Activated CD4-positive, alpha-beta T cell treated with anti-CD3 and anti-CD28 coated beads for 36 hours (primary cell): Measurements from ENCODE around the gene TMEM179. TPM values are rescaled to one million over a fixed set of nuclear protein-coding genes. Genes with fewer than 3 reads are reported as not detected.
A peak's percentile ranks its signal among the peaks of the same experiment; 100 is the strongest.

ENCODE experiments used
- ATAC-seq: fragments of 200-7000 bp; cut with Tn5 transposase; one replicate; pipeline ENCODE4 v1.10.0; 2021; ENCODE audit warnings: mild to moderate bottlenecking, moderate library complexity
- CTCF ChIA-PET: fragments of 350-600 bp; sonication (Branson Sonifier 250); formaldehyde crosslinking; loops from one replicate; lab custom pipeline; 2021; ENCODE audit warnings: antibody characterized with exemption; lab: Charles Lee
- POLR2A ChIA-PET: fragments of 350-600 bp; sonication (Branson Sonifier 250); formaldehyde crosslinking; loops from one replicate; lab custom pipeline; 2021; ENCODE audit warnings: antibody characterized with exemption, inconsistent platforms; lab: Charles Lee
- DNase-seq: peaks from one replicate; pipeline ENCODE4 v3.0.0-alpha.2; 2020
- H3K27ac Mint-ChIP-seq: one replicate; pipeline ENCODE4 v1.8.0; 2021; ENCODE audit warnings: mixed read lengths
- H3K27me3 Mint-ChIP-seq: one replicate; pipeline ENCODE4 v1.8.0; 2021; ENCODE audit warnings: mixed read lengths
- H3K36me3 Mint-ChIP-seq: one replicate; pipeline ENCODE4 v1.8.0; 2021; ENCODE audit warnings: low read depth, mixed read lengths
- H3K4me1 Mint-ChIP-seq: one replicate; pipeline ENCODE4 v1.8.0; 2021; ENCODE audit warnings: mixed read lengths
- H3K4me3 Mint-ChIP-seq: one replicate; pipeline ENCODE4 v1.8.0; 2021; ENCODE audit warnings: mild to moderate bottlenecking, moderate library complexity, mixed read lengths
- H3K9me3 Mint-ChIP-seq: one replicate; pipeline ENCODE4 v1.8.0; 2021; ENCODE audit warnings: low read depth, mixed read lengths
- intact Hi-C, 2 experiments: fragments of 100-400 bp; cut with DNase I in 1 of 2; cut with micrococcal nuclease in 1 of 2; formaldehyde crosslinking; loops; one replicate each; pipeline versions ENCODE4 v1.14.2 to v1.15.1; 2022 to 2024; cut with DNase I, micrococcal nuclease
- total RNA-seq, 2 experiments: library from RNA; stranded (reverse); gene quantifications; one replicate each; pipeline ENCODE4 v1.2.3, GENCODE V29; 2021

TMEM179 gene
- total RNA-seq, 2 experiments from 2014 or later = 0.32 TPM; not detected in 1

DNA sequence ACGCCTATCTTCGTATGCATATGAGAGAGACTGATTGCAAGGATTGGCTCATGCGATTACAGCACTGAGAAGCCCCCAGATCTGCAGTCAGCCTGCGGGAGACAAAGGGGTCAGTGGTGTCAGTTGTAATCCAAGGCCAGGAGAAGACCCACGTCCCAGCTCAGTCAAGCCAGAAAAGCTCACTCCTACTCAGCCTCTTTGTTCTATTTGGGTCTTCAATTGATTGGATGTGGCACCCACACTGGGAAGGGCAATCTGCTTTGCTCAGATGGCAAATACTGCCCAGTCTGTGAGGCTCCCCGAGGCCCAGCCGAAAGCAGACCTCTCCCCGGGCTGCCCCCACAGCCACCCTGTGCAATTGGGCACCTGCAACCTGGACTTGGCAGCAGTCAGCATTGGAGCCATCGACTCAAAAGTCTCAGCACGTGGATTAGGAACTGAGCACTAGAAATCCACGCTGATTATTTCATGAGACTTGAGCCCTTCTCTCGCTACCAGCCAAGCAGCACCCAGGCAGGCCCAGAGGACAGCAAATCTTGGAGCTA lies 39.6 kb upstream of the TMEM179 start:
- Mint-ChIP-seq H3K9me3 (peaks cover 6% of the 10 kb centered on the region), H3K4me1 (peaks cover 5% of the 10 kb centered on the region), H3K27ac (no peak overlapping the region), H3K36me3 (no peaks in the 10 kb centered on the region), H3K4me3 (no peak overlapping the region), H3K27me3 (no peaks in the 10 kb centered on the region)
- DNase-seq (no peak), ATAC-seq (no peak)
- ChIA-PET POLR2A (no interaction called here), CTCF (interaction anchor here (0.6 kb wide), 1 partner anchor 21 kb away, joined by 3 read pairs; no protein-coding TSS in a partner anchor)
- intact Hi-C loops = loop anchor here in 1 of 2 experiments (5.0 kb wide), 1 partner anchor 507 kb away; the partner anchor contains the start of gene KIF26A

DNA sequence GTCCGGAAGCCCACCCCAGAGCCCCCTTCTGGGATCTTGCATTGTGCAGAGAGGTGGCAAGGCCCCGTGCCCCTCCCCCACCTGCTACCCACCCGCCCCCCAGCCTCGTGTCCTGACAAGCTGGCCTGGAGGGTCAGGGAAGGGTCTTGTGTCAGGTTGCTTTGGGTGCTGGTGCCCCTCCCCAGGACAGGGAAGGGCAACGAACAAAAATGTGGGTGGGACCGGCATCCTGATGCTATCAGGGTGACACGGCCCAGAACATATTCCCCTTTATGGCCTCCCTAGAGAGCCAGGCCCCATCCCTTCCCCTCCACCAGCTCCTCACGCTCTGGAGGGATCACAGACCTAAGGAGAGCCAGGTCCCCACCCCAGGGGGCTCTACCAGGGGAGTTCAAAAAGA lies 38.7 kb upstream of the TMEM179 start:
- intact Hi-C loops = loop anchor here in 1 of 2 experiments (5.0 kb wide), 1 partner anchor 506 kb away; the partner anchor contains the start of gene KIF26A
- ATAC-seq (no peak), DNase-seq (no peak)
- ChIA-PET CTCF (interaction anchor here (0.7 kb wide), 1 partner anchor 145 kb away, joined by 3 read pairs; no protein-coding TSS in a partner anchor), POLR2A (no interaction called here)
- Mint-ChIP-seq H3K27ac (no peak overlapping the region), H3K27me3 (peaks cover 5% of the 10 kb centered on the region), H3K36me3 (no peaks in the 10 kb centered on the region), H3K9me3 (peaks cover 6% of the 10 kb centered on the region), H3K4me1 (peaks cover 5% of the 10 kb centered on the region), H3K4me3 (no peak overlapping the region)

DNA sequence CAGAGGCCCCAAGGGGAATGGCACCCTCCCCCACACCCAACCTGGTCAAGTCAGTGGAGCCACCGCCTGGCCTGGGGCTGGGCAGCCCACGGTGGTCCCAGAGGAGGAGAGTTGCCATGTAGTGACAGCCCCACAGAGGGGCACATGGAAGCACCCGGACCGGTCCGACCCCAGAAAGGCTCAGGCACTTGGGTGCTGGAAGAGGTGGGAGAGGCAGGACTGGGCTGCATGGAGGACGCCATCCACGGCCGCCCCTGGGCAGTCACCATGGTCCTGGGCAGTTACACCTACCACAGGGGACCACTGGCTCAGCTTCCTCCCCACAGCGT lies 37.9 kb upstream of the TMEM179 start:
- Mint-ChIP-seq H3K4me3 (no peak overlapping the region), H3K27ac (no peak overlapping the region), H3K27me3 (peaks cover 8% of the 10 kb centered on the region), H3K36me3 (no peaks in the 10 kb centered on the region), H3K9me3 (peaks cover 6% of the 10 kb centered on the region), H3K4me1 (peaks cover 5% of the 10 kb centered on the region)
- DNase-seq = no peak
- POLR2A ChIA-PET = no interaction called here
- CTCF ChIA-PET = interaction anchor here (0.7 to 0.8 kb wide), 3 partner anchors 49 to 144 kb away, joined by 3 to 4 read pairs (median 3); no protein-coding TSS in a partner anchor
- ATAC-seq = no peak
- intact Hi-C loops = loop anchor here in 1 of 2 experiments (5.0 kb wide), 1 partner anchor 505 kb away; the partner anchor contains the start of gene KIF26A

DNA sequence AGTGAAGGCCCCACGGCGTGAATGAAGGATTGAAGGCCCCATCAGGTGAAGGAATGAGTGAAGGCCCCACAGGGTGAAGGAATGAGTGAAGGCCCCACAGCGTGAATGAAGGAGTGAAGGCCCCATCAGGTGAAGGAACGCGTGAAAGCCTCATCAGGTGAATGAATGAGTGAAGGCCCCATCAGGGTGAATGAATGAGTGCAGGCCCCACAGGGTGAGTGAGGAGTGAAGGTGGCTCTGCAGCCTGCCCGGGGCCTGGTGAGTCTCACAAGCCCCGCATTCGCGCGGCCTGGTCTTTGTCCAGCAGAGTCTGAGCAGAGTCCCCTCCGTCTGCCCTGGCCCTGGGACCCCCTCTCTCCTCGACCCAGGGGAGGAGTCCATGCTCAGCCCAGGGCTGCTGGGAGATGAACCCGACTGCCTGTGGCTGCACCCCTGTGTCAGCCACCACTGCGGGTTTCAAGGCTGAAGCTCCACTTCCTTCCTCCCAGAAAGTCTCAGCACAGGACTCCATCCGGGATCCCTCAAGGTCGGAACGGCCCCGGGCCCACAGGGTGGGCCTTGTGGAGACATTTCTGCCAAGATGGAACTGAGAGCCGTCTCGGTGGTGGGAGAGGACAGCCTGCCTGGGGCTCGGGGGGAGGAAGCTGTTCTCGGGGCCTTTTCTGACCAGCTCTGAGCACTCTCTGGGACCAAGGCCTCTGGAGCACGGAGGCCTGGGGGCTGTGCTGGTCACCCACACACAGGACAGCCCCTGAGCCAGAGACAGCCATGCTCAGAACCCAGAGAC lies 37.4 kb upstream of the TMEM179 start:
- no peaks in the 10 kb centered on the region for H3K36me3 Mint-ChIP-seq
- peaks cover 8% of the 10 kb centered on the region for H3K27me3 Mint-ChIP-seq
- ATAC-seq = no peak
- intact Hi-C loops = loop anchor here in 1 of 2 experiments (5.0 kb wide), 1 partner anchor 505 kb away; the partner anchor contains the start of gene KIF26A
- peaks cover 5% of the 10 kb centered on the region for H3K4me1 Mint-ChIP-seq
- H3K27ac Mint-ChIP-seq = no peak overlapping the region
- ChIA-PET CTCF (interaction anchor here (0.7 to 0.8 kb wide), 2 partner anchors 49 to 68 kb away, joined by 3 to 4 read pairs; no protein-coding TSS in a partner anchor), POLR2A (no interaction called here)
- H3K4me3 Mint-ChIP-seq = no peak overlapping the region
- peaks cover 6% of the 10 kb centered on the region for H3K9me3 Mint-ChIP-seq
- no peak for DNase-seq

DNA sequence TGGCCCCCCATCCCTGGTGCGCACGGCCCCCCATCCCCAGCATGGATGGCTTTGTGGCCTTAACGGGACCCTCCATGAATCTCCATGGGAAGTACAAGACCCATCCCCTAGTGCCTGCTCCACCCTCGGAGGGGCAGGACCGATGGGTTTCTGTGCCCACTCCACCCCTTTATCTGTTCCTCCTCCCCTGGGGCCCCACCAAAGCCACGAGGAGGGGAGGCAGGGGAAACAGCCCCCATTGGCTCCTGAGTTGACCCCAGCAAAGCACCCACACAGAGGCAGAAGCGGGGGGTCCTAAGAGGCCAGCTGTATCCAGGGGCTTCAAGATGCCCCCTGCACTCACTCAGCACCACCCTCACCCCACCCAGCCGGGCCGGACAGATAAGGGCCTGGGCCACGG lies 36.1 kb upstream of the TMEM179 start:
- Mint-ChIP-seq H3K27me3 (peaks cover 8% of the 10 kb centered on the region), H3K36me3 (no peaks in the 10 kb centered on the region), H3K4me3 (no peak overlapping the region), H3K9me3 (peaks cover 6% of the 10 kb centered on the region), H3K4me1 (peaks cover 5% of the 10 kb centered on the region), H3K27ac (no peak overlapping the region)
- CTCF ChIA-PET = no interaction called here
- POLR2A ChIA-PET = no interaction called here
- DNase-seq (no peak), ATAC-seq (no peak)
- intact Hi-C loops = loop anchor here (1.0 to 5.0 kb wide), 3 partner anchors 503 to 562 kb away; partner anchors contain the start of gene KIF26A (in 1 of the 2)

DNA sequence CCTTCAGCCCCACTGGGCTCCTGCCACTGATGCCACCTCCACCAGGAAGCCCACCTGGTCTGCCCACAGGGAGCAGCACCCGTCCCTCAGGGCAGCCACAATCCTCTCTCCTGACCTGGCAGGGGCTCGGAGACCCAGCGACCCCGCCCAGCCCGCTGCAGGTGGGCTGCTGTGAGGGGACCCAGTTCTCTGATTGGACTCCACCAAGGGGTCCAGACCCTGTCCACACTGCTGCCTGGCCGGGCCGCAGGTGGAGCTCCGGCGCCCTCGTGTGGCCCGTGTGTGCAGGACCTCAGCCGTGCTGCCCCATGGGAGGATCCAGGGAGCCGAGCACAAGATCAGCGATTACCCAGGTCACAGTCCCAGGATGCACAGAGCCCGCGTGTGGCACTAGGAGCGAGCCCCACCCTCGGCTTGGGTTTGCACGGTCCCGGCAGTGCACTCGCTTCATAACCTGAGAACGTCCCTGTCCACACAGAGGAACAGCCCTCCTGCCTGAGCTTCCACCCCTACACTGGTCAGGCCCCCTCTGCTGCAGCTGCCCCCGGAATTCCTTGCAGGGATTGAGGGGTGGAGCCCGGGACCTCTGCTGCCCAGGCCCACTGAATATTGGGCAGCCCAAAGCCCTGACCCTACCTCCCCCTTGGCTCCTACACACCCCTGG lies 35.4 kb upstream of the TMEM179 start:
- POLR2A ChIA-PET = no interaction called here
- CTCF ChIA-PET = interaction anchor here (0.6 kb wide), 1 partner anchor 22 kb away, joined by 4 read pairs; no protein-coding TSS in a partner anchor
- ATAC-seq = peak; percentile 93

DNA sequence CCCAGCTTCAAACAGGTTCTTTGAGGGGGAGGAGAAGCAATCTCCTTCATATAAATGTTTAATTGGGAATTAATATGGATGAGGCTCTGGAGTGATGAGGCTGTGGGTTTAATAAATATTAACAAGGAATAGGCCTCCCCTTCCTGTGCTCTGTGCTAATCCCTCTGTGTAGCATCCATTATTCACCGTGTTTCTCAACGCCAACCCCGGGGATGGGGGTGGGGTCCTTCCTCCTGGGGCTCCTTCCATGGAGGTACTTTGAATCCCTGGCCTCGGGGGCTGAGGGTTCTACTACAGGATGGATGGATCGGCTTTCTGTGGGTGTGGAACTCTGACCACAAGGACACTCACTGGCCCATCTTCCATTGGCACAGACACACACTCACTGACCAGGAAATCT lies 34.9 kb upstream of the TMEM179 start:
- DNase-seq = no peak
- no peak overlapping the region for H3K4me3 Mint-ChIP-seq
- intact Hi-C loops = no loop called here
- H3K27me3 Mint-ChIP-seq = peaks cover 8% of the 10 kb centered on the region
- POLR2A ChIA-PET = no interaction called here
- H3K9me3 Mint-ChIP-seq = no peaks in the 10 kb centered on the region
- no peak for ATAC-seq
- H3K36me3 Mint-ChIP-seq = no peaks in the 10 kb centered on the region
- H3K27ac Mint-ChIP-seq = no peak overlapping the region
- H3K4me1 Mint-ChIP-seq = peaks cover 5% of the 10 kb centered on the region
- CTCF ChIA-PET = no interaction called here

More for the DNA sequence above, 35.4 kb upstream of the TMEM179 start:
- Mint-ChIP-seq H3K27me3 (peaks cover 8% of the 10 kb centered on the region), H3K27ac (no peak overlapping the region), H3K4me3 (no peak overlapping the region), H3K9me3 (peaks cover 3% of the 10 kb centered on the region), H3K4me1 (peaks cover 5% of the 10 kb centered on the region), H3K36me3 (no peaks in the 10 kb centered on the region)
- intact Hi-C loops = loop anchor here (1.0 to 5.0 kb wide), 3 partner anchors 503 to 562 kb away; partner anchors contain the start of gene KIF26A (in 1 of the 2)
- peak; percentile 76 for DNase-seq

DNA sequence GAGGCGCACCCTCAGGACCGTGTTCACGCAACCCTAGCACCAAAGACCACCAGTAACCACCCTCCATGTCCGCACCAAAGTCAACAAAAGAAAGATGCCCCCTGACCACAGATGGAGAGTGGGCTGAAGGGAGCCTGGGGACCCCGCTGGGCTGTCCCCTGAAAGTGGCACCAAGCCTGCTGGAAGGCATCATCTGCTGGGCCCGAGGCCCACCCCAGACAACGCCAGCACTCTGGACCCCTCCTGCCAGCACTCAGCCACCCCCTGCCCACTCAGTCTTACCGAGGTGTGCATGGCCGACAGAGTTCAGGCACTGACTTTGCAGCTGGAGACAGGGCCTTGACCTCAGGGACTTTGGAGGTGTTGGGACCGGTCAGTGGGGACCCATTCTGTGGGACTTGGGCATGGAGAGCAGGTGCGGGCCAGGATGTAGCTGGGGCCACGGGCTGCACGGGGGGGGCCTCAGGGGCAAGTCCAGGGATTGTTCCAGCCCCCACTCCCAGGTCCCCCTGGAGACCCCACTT lies 34.4 kb upstream of the TMEM179 start:
- CTCF ChIA-PET = interaction anchor here (0.6 kb wide), 1 partner anchor 52 kb away, joined by 3 read pairs; no protein-coding TSS in a partner anchor
- Mint-ChIP-seq H3K36me3 (no peaks in the 10 kb centered on the region), H3K4me3 (no peak overlapping the region), H3K4me1 (peaks cover 5% of the 10 kb centered on the region), H3K27ac (no peak overlapping the region), H3K9me3 (no peaks in the 10 kb centered on the region), H3K27me3 (peaks cover 8% of the 10 kb centered on the region)
- POLR2A ChIA-PET = no interaction called here
- intact Hi-C loops = no loop called here
- no peak for DNase-seq
- no peak for ATAC-seq

DNA sequence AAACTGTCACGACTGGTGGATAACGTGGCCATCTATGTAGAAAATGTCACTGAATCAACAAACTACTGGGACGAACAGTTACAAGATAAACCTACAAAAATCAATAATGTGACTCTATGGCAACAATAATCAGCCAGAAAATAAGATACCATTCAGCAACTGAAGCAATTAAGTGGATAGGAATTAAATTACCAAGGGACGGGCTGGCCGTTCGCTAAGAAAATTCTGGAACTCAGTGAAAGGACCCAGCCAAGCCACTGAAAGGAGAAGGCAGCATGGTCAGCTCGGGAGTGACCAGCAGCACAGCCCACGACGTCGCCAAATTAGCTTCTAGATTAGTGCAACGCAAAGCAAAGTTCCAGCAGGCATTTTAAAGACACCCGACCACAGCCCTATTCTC lies 33.6 kb upstream of the TMEM179 start:
- Mint-ChIP-seq H3K27me3 (peaks cover 8% of the 10 kb centered on the region), H3K27ac (no peak overlapping the region), H3K36me3 (no peaks in the 10 kb centered on the region), H3K9me3 (no peaks in the 10 kb centered on the region), H3K4me3 (no peak overlapping the region), H3K4me1 (peaks cover 5% of the 10 kb centered on the region)
- intact Hi-C loops = no loop called here
- ChIA-PET CTCF (interaction anchor here (0.6 kb wide), 1 partner anchor 52 kb away, joined by 3 read pairs; no protein-coding TSS in a partner anchor), POLR2A (no interaction called here)
- DNase-seq = no peak
- ATAC-seq = no peak

DNA sequence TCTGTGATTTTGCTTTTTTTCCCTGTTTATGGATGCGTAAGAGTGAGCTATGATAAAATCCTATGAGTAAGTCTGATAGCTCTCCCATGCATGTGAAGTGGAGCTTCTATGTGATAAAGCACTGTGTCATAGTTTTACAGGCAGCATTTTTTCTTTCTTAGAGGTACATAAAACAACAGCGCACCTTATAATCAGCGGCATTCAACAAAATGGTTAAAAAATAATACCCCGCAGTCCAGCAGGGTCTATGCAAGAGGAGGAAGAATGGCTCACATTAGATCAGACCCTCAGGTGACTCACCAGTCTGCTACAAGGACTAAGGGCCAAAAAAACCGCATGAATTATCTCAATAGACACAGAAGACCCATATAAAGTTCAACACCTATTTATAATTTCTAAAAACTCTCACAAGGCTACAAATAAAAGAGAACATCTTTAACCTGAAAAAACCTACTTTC lies 33.0 kb upstream of the TMEM179 start:
- Mint-ChIP-seq H3K27me3 (peaks cover 8% of the 10 kb centered on the region), H3K4me3 (no peak overlapping the region), H3K27ac (no peak overlapping the region), H3K36me3 (no peaks in the 10 kb centered on the region), H3K4me1 (peaks cover 5% of the 10 kb centered on the region), H3K9me3 (no peaks in the 10 kb centered on the region)
- ChIA-PET POLR2A (no interaction called here), CTCF (no interaction called here)
- DNase-seq (no peak), ATAC-seq (no peak)
- intact Hi-C loops = no loop called here
